EH (cell line): ENCODE results near the gene ADCY2.
"Not testable (repeated sequence)": the region's sequence is repeated elsewhere in the genome, so short reads cannot be mapped to it uniquely, and the experiment has no call there.

Experiments used
- DNase-seq: peaks from one replicate; pipeline ENCODE4 v3.0.0-alpha.2; 2015; ENCODE audit warnings: low read depth

Gene ADCY2

GRCh38 chr5:7396713-7397454 is 946 bp downstream of the ADCY2 start:
- DNase-seq: no peak

DNA sequence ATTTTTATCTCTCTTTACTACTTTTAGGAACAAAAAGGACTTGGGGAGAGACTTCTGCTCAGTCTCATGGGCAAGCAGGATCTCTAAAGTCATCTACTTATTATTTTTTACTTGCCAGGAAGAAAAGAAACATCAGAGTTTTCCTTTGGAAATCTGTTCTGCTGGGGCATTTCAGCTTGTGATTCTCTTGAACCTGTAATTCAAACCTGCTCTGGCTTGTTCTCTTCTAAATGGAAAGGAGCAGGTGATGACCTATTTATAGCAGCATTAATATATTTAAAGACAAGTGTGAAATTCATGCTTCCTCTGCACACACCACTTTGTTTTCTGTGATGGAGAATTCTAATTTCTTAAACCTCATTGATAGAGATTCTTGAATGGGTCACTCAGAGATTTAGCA is 2.0 kb downstream of the ADCY2 start:
- no peak for DNase-seq

DNA sequence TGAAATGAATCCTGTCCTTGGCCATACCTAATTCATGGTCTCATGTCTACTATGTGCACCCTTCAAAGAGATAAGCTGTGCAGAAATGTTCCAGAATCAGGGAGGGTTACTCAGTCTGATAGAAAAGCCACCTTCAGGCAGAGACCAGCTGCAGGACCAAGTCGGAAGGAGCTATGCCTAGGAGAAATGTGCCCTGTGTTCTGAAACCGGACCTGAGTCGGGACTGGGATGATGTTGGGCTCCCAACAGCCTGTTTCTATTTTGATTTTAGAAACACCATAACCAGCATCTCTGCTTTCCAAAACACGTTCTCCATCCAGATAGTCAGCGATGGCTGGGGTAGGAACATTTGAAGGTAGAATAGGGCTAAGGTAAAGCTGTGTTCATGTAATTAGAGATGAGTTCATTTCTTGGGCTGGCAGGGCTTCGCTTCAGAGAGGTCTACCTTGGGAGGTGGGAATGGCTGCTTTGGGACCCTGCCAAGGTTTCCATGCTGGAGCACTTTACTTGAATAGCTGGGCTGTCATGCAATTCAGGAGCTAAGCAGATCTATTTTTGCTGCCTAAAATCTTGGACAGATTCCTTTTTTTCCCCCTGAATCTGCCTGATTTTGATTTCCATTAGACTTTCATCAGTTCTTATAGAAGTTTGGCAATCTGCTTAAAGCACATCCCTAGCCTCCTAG is 2.8 kb downstream of the ADCY2 start:
- no peak for DNase-seq

DNA sequence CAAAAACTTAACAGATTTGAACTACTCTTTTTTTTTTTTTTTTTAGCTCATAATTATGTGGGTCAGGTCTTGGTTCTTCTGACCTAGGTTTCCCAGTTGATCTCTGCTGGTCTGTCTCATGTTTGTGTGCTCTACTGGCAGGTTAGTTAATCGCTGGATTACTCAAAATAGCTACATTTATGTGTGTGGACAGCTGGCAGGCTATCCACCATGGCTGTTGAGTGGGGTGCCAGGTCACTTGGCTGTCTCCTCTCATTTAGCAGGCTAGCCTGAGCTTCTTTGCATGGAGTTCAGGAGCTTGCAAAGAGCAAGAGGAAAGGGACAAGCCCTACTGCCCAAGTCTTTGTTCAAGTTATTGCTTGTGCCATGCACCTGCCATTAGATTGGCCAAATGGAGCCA is 9.3 kb downstream of the ADCY2 start:
- no peak for DNase-seq

DNA sequence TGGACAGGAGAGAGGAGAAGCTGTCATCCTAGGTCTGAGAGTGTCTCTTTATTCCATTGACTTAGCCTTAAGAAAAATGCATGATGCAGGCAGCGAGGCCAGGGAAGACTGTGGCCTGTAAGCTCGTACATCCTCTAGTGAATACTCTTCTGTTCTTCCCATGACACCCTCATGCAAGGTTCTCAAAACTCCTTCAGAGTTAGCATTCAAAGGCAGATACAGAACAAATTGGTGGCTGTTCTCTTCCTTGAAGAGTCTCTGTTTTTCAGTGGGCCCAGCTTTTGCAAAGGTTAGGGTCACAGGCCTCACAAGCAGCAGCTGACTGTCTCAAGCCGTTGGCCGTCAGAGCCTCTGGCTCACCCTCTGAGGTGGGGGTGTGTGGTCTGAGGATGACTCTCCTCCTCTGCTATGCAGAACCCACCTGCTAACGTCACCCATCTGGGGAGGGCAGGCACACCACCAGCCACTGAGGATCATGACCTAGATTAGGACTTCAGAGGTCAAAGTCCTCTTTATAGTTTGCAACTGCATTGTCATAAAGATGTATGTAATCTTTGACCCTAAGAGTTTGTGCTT is 15.1 kb downstream of the ADCY2 start:
- DNase-seq: no peak

- DNase-seq: no peak
These were observed 16.5 kb downstream of the ADCY2 start for GRCh38 chr5:7412409-7412808.

DNA sequence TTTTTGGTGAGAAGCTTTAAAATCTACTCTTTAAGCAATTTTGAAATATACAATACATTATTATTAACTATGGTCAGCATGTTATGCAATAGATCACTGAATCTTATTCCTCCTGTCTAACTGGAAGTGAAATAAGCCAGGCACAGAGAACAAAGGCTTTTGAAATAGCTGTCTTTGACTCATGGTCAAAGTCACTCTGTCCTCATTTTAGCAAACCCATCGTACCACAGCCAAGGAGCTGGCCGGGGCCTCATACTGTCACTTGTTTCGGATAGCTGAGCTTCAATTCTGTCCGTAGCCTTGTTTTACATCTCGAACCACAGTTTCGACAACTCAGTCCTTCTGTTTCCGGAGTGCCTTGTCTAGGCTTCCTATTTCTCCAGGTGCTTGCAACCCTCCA is 19.2 kb downstream of the ADCY2 start:
- DNase-seq: no peak

GRCh38 chr5:7415587-7416535 is 19.9 kb downstream of the ADCY2 start:
- DNase-seq: no peak

GRCh38 chr5:7418276-7418675 is 22.3 kb downstream of the ADCY2 start:
- DNase-seq: no peak

GRCh38 chr5:7419367-7419766 is 23.4 kb downstream of the ADCY2 start:
- no peak for DNase-seq

DNA sequence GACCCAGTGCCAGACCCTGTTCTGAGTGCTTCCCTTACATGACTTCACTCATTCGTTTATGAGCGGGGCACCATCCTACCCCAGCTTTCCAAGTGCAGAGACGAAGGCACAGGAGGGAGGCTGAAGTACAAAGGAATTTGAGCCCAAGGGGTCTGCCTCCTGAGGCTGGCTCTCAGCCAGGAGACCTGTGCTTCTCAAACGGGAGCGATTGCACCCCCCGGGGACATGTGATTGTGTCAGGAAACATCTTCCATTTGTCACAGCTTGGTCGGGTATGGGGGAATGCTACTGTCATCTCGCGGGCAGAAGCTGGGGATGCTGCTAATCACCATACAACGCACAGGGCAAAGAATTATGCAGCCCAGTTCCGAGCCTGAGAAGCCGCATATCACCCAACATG is 23.9 kb downstream of the ADCY2 start:
- DNase-seq: no peak

- DNase-seq: no peak
These were observed 24.8 kb downstream of the ADCY2 start for GRCh38 chr5:7420510-7421280.

DNA sequence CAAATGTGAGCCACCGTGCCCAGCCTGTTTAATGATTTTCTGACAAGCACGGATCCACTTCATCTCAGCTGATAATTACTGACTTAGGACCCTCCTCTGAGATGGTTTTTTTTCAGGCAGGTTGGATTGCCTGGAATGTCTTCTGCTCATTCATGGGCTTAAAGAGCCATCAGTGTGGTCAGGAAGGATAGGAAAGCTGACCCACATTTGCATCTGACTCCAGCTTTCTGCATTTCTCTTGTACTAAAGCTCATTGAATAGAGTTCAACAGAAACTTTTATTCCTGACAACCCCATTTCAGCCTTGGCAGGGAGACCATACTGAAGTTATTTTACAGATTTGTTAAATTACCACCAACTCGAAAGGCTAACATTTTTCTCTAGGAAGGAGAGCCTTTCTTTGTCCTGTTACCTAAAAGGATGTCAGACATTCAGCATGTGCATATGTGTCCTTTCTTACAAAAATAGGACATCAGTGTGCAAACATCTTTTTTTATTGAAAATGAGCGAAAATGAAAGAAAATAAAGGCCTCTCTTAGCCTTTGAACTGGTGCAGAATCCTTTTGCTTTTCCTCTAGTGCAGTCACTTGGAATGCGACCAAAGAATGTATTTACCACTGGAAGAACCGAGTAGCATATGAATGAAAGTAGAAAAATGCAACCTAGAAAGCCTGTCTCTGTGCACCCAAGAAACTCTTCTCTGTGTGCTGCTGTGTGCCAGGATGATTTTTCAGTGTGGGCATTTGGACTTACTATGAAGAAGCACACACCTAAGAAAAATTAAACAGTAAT is 26.6 kb downstream of the ADCY2 start:
- no peak for DNase-seq

DNA sequence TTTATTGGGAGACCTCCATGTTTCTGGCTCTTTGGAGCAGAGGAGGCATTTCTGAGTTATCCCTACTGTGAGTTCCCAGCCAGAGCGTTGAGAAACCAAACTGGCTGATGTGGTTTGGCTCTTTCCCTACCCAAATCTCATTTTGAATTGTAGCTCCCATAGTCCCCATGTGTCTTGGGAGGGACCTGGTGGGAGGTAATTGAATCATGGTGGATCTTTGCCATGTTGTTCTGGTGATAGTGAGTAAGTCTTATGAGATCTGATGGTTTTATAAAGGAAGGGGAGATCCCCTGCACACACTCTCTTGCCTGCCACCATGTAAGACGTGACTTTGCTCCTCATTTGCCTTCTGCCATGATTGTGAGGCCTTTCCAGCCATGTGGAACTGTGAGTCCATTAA is 27.3 kb downstream of the ADCY2 start:
- not testable (repeated sequence) for DNase-seq

GRCh38 chr5:7425830-7426229 is 29.9 kb downstream of the ADCY2 start:
- DNase-seq: no peak

DNA sequence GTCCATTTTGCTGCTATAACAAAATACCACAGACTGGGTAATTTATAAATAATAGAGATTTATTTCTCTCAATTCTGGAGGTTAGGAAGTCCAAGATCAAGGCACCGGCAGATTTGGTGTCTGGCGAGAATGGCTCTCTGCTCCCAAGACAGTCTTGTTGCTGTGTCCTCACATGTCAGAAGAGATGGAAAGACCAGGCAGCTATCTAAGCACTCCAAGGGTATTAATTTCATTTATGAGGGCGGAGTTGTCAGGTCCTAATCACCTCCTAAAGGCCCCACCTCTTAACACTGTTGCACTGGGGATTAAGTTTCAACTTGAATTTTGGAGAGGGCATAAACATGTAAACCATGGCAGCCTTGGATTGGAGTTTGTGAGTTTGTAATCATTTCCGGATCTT is 30.3 kb downstream of the ADCY2 start:
- no peak for DNase-seq

DNA sequence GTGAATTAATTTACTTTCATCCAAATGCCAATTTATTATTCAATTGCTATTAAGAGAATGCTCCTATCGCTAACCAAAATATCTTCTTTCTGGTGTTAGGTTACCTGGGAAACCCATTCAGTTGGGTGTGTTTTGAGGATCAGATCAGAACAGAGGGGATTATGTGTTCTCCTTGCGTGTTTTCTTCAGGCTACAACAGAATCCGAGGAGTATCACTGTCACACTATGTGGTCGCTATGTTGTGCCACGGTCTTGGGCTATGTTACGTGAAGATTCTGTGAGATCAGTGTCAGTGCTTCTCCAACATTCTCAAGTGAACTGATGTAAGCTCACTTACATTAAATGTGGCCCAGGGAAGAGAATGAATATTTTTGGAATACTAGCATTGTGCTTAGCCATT is 39.0 kb downstream of the ADCY2 start:
- no peak for DNase-seq

DNA sequence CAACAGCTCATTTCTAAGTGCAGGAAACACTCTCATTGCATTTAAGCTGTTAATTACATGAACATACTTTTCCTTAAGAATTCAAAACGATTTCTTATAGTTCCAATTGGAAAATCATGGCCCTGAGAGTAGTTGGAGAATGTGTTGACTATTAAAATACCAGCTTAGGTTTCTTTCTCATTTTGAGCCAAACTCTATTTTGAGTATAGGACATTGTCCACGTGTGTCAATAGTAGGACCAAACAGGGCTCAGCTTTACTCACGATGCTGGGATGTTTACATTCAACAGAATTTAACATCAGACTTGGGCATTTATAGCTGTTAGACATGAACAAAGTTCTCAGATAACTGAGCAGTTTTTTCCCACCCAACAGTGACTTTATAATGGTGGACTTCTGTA is 39.6 kb downstream of the ADCY2 start:
- DNase-seq: no peak

- no peak for DNase-seq
These were observed 40.6 kb downstream of the ADCY2 start for GRCh38 chr5:7436521-7436920.

DNA sequence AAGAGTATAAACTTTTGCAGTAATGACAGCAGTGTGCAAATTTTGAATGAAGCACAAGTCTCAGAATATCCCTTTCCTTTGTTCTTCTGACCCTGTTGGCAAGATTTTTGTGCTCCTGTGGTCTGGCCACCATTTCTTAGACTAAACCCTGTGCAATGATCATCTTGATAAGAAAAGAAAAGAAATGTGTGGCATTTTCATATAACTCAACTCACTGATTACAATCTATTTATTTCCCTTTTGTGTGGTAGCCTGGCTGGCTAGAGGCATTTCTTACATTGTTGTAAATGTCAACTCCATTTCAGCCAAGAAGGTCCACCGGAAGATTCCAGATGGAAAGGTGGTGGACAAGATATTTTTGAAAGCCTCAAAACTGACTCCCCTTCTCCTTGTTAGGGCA is 41.9 kb downstream of the ADCY2 start:
- no peak for DNase-seq

DNA sequence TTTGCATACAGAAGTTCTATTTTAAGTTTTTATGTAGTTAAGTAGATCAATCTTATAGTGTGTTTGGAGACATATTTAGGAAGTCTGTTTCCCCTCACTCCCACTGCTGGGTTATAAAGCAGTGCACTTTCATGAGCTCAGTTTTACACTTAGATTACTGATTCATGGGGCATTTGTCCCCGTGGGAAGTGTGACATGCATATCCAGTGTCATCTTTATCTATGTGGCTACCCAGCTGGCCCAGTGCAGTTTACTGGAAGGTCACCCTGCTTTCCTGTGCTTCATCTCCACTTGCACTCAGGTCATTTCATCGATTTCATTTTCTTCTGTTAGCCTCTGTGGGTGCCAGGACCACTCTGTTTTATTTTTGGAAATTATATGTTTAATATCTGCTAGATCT is 49.1 kb downstream of the ADCY2 start:
- no peak for DNase-seq
